Activated T-helper 1 cell treated with anti-CD3 and anti-CD28 coated beads, Interleukin-12 subunit alpha, Interleukin-12 subunit beta, Interleukin-2, Interleukin-4 antibody, amounts not matched to agents 30 ng/mL and 10 ng/mL and 1 ng/mL, durations not matched to agents 14 hours and 24 hours and 36 hours (primary cell): Measurements from ENCODE around the gene TMEM72. TPM values are rescaled to one million over a fixed set of nuclear protein-coding genes. Genes with fewer than 3 reads are reported as not detected.

Experiments
- DNase-seq: peaks from one replicate; pipeline ENCODE4 v3.0.0; 2021; ENCODE audit warnings: low spot score
- H3K27ac Mint-ChIP-seq: one replicate; pipeline ENCODE4 v1.8.0; 2021; ENCODE audit warnings: mild to moderate bottlenecking, mixed read lengths
- H3K27me3 Mint-ChIP-seq: one replicate; pipeline ENCODE4 v1.8.0; 2022; ENCODE audit warnings: mild to moderate bottlenecking, moderate library complexity, mixed read lengths; ENCODE audit not compliant: insufficient read depth
- H3K36me3 Mint-ChIP-seq: one replicate; pipeline ENCODE4 v1.8.0; 2021; ENCODE audit warnings: low read depth, mixed read lengths
- H3K4me1 Mint-ChIP-seq: one replicate; pipeline ENCODE4 v1.8.0; 2021; ENCODE audit warnings: low read depth, mixed read lengths
- H3K4me3 Mint-ChIP-seq: one replicate; pipeline ENCODE4 v1.8.0; 2021; ENCODE audit warnings: mild to moderate bottlenecking, moderate library complexity, mixed read lengths
- H3K9me3 Mint-ChIP-seq: one replicate; pipeline ENCODE4 v1.8.0; 2021; ENCODE audit warnings: mixed read lengths
- intact Hi-C: fragments of 100-400 bp; cut with micrococcal nuclease; formaldehyde crosslinking; loops from one replicate; pipeline ENCODE4 v1.15.1; 2024
- total RNA-seq: library from RNA; stranded (reverse); gene quantifications from 2 replicates; pipeline ENCODE4 v1.2.3, GENCODE V29; 2022

TMEM72 gene
- total RNA-seq, 1 donor from 2014 or later = not detected

- peak; percentile 66 for DNase-seq
- peak overlapping the region; percentile 40 for H3K27ac Mint-ChIP-seq
- no peaks in the 10 kb centered on the region for H3K9me3 Mint-ChIP-seq
- peaks cover 35% of the 10 kb centered on the region for H3K4me1 Mint-ChIP-seq
- no peaks in the 10 kb centered on the region for H3K36me3 Mint-ChIP-seq
- H3K27me3 Mint-ChIP-seq = no peaks in the 10 kb centered on the region
- intact Hi-C loops = loop anchor here (1.0 to 10.0 kb wide), 5 partner anchors 9 to 1050 kb away; partner anchors contain the start of gene RASSF4
- H3K4me3 Mint-ChIP-seq = peak overlapping the region; percentile 75
Measured at GRCh38 chr10:44974628-44975430, 63.7 kb downstream of the TMEM72 start.

GRCh38 chr10:44975431-44976331, 64.5 kb downstream of the TMEM72 start:
- Mint-ChIP-seq H3K36me3 (no peaks in the 10 kb centered on the region), H3K27me3 (no peaks in the 10 kb centered on the region), H3K4me3 (peak overlapping the region; percentile 67), H3K9me3 (no peaks in the 10 kb centered on the region), H3K27ac (peak overlapping the region; percentile 40), H3K4me1 (peaks cover 39% of the 10 kb centered on the region)
- no peak for DNase-seq
- intact Hi-C loops = loop anchor here (1.0 to 10.0 kb wide), 5 partner anchors 9 to 1049 kb away; partner anchors contain the start of gene RASSF4

GRCh38 chr10:44976352-44977198, 65.4 kb downstream of the TMEM72 start:
- no peaks in the 10 kb centered on the region for H3K27me3 Mint-ChIP-seq
- peaks cover 48% of the 10 kb centered on the region for H3K4me1 Mint-ChIP-seq
- H3K4me3 Mint-ChIP-seq = peak overlapping the region; percentile 67
- H3K9me3 Mint-ChIP-seq = no peaks in the 10 kb centered on the region
- H3K36me3 Mint-ChIP-seq = no peaks in the 10 kb centered on the region
- DNase-seq = no peak
- intact Hi-C loops = loop anchor here (10.0 kb wide), 1 partner anchor 1048 kb away; no protein-coding TSS in a partner anchor
- peak overlapping the region; percentile 40 for H3K27ac Mint-ChIP-seq

GRCh38 chr10:44977287-44978212, 66.4 kb downstream of the TMEM72 start:
- Mint-ChIP-seq H3K9me3 (no peaks in the 10 kb centered on the region), H3K36me3 (no peaks in the 10 kb centered on the region), H3K27ac (peak overlapping the region; percentile 7), H3K4me1 (peaks cover 50% of the 10 kb centered on the region), H3K4me3 (peak overlapping the region; percentile 86), H3K27me3 (no peaks in the 10 kb centered on the region)
- intact Hi-C loops = loop anchor here (10.0 kb wide), 1 partner anchor 1047 kb away; no protein-coding TSS in a partner anchor
- no peak for DNase-seq

GRCh38 chr10:44978213-44978569, 67.1 kb downstream of the TMEM72 start:
- intact Hi-C loops = loop anchor here (10.0 kb wide), 1 partner anchor 1047 kb away; no protein-coding TSS in a partner anchor
- Mint-ChIP-seq H3K27ac (peak overlapping the region; percentile 74), H3K4me3 (peak overlapping the region; percentile 86), H3K9me3 (no peaks in the 10 kb centered on the region), H3K4me1 (peaks cover 48% of the 10 kb centered on the region), H3K36me3 (no peaks in the 10 kb centered on the region), H3K27me3 (no peaks in the 10 kb centered on the region)
- no peak for DNase-seq

- DNase-seq = peak; percentile 59
- no peaks in the 10 kb centered on the region for H3K9me3 Mint-ChIP-seq
- H3K36me3 Mint-ChIP-seq = no peaks in the 10 kb centered on the region
- peak within 1 kb of the TSS; percentile 86 for H3K4me3 Mint-ChIP-seq
- H3K4me1 Mint-ChIP-seq = peaks cover 43% of the 10 kb centered on the region
- H3K27ac Mint-ChIP-seq = peak within 1 kb of the TSS; percentile 74
- intact Hi-C loops = loop anchor here (10.0 kb wide), 1 partner anchor 1046 kb away; no protein-coding TSS in a partner anchor
- H3K27me3 Mint-ChIP-seq = no peaks in the 10 kb centered on the region
Measured at GRCh38 chr10:44978570-44979280, 67.6 kb downstream of the TMEM72 start, which contains the start of gene DEPP1. TSS of gene DEPP1 (minus strand) at chr10:44978809. CDS start at chr10:44978030, 779 bp downstream.

GRCh38 chr10:44979281-44980191, 68.4 kb downstream of the TMEM72 start:
- intact Hi-C loops = loop anchor here (10.0 kb wide), 1 partner anchor 1045 kb away; no protein-coding TSS in a partner anchor
- Mint-ChIP-seq H3K27me3 (no peaks in the 10 kb centered on the region), H3K4me3 (no peak overlapping the region), H3K4me1 (peaks cover 43% of the 10 kb centered on the region), H3K36me3 (no peaks in the 10 kb centered on the region), H3K27ac (peak overlapping the region; percentile 6), H3K9me3 (no peaks in the 10 kb centered on the region)
- no peak for DNase-seq

- H3K27me3 Mint-ChIP-seq = peaks cover 4% of the 10 kb centered on the region
- H3K36me3 Mint-ChIP-seq = no peaks in the 10 kb centered on the region
- peak overlapping the region; percentile 5 for H3K27ac Mint-ChIP-seq
- no peak for DNase-seq
- peaks cover 43% of the 10 kb centered on the region for H3K4me1 Mint-ChIP-seq
- no peaks in the 10 kb centered on the region for H3K9me3 Mint-ChIP-seq
- peak overlapping the region; percentile 43 for H3K4me3 Mint-ChIP-seq
- intact Hi-C loops = no loop called here
Measured at GRCh38 chr10:44980309-44981171, 69.4 kb downstream of the TMEM72 start.

GRCh38 chr10:44981172-44982113, 70.3 kb downstream of the TMEM72 start:
- Mint-ChIP-seq H3K27ac (no peak overlapping the region), H3K9me3 (no peaks in the 10 kb centered on the region), H3K4me3 (no peak overlapping the region), H3K4me1 (peaks cover 36% of the 10 kb centered on the region), H3K27me3 (peaks cover 4% of the 10 kb centered on the region), H3K36me3 (no peaks in the 10 kb centered on the region)
- DNase-seq = no peak
- intact Hi-C loops = no loop called here
